ENCODE results near the gene MB21D2. TPM values are rescaled to one million over a fixed set of nuclear protein-coding genes. Genes with fewer than 3 reads are reported as not detected.

The MB21D2 gene
- total and polyA plus RNA-seq, 2 experiments from 2014 or later: 8.1 to 35.9 TPM

- no peak for TF ChIP-seq STAT1 (IDR thresholded peaks at IDR 0.05; ENCODE audit: unreplicated experiment)
- TF ChIP-seq NANOG (IDR thresholded peaks at IDR 0.05; ENCODE audit: borderline replicate concordance): no peak
- no peak for TF ChIP-seq EZH2phosphoT487 (IDR thresholded peaks at IDR 0.05; ENCODE audit: unreplicated experiment)
- no peak for TF ChIP-seq ETS1 (IDR thresholded peaks at IDR 0.05)
- TF ChIP-seq REST (IDR thresholded peaks at IDR 0.05; ENCODE audit: unreplicated experiment): no peak
- no peak for TF ChIP-seq CTCF (conservative IDR thresholded peaks at IDR 0.05; ENCODE audit: low read depth in 2 of 2)
- no peak for TF ChIP-seq ZNF114 (CRISPR knock-in tag; IDR thresholded peaks at IDR 0.05)
These were observed 9.4 kb upstream of the MB21D2 start (continued) for GRCh38 chr3:192927016-192927415.

GRCh38 chr3:192923731-192924130 is 6.1 kb upstream of the MB21D2 start:
- Histone ChIP-seq H3K4me3 (no peak overlapping the region), H3K27ac (ENCODE audit: low read depth) (no peak overlapping the region), H3F3A (replicated peaks; ENCODE audit: low read depth) (no peaks in the 10 kb centered on the region), H3K4me2 (0 out of 2 replicates have a peak overlapping the region, but pooled peaks have one; percentile 36), H3K27me3 (ENCODE audit: insufficient read depth) (no peaks in the 10 kb centered on the region), H3K9me2 (ENCODE audit: insufficient read depth) (no peaks in the 10 kb centered on the region), H4K20me1 (replicated peaks; ENCODE audit: insufficient read depth) (no peaks in the 10 kb centered on the region), H3K36me3 (ENCODE audit: insufficient read depth) (no peaks in the 10 kb centered on the region), H3K79me2 (replicated peaks; ENCODE audit: insufficient read depth) (0 out of 2 replicates have a peak, but pooled peaks cover under 1% of the 10 kb centered on the region), H3K4me1 (ENCODE audit: insufficient read depth) (peaks cover 49% of the 10 kb centered on the region), H2AFZ (no peak overlapping the region)
- no peak overlapping the region for H3K4me3 Mint-ChIP-seq
- DNase-seq (ENCODE audit: low spot score): no peak
- H3K4me1 Mint-ChIP-seq: peaks cover 56% of the 10 kb centered on the region
- H3K27me3 Mint-ChIP-seq (ENCODE audit: insufficient read depth, low read depth, poor library complexity): peaks cover 4% of the 10 kb centered on the region
- H3K27ac Mint-ChIP-seq: no peak overlapping the region
- no peak for ATAC-seq
- H3K36me3 Mint-ChIP-seq (ENCODE audit: low read depth): no peaks in the 10 kb centered on the region
- H3K9me3 Mint-ChIP-seq: no peaks in the 10 kb centered on the region
- TF ChIP-seq POLR2AphosphoS5 (IDR thresholded peaks at IDR 0.05; ENCODE audit: low read depth): no peak
- no peak for TF ChIP-seq REST (IDR thresholded peaks at IDR 0.05; ENCODE audit: unreplicated experiment)
- no peak for TF ChIP-seq ZNF462 (CRISPR knock-in tag; IDR thresholded peaks at IDR 0.05)
- no peak for TF ChIP-seq STAT1 (IDR thresholded peaks at IDR 0.05; ENCODE audit: unreplicated experiment)

All from GM23338 (cell line).